ENCODE results near the gene EEF1AKMT3.
A peak's percentile ranks its signal among the peaks of the same experiment; 100 is the strongest.

EEF1AKMT3 gene

GRCh38 chr12:57751432-57751787 is 21.0 kb upstream of the EEF1AKMT3 start:
- DNase-seq = no peak

- DNase-seq = peak; percentile 100
These were observed 20.4 kb upstream of the EEF1AKMT3 start, which contains the start of gene CDK4 for GRCh38 chr12:57751788-57752667. Gene CDK4 (minus strand): TSS chr12:57752310. CDS start chr12:57751717, 593 bp downstream.

DNA sequence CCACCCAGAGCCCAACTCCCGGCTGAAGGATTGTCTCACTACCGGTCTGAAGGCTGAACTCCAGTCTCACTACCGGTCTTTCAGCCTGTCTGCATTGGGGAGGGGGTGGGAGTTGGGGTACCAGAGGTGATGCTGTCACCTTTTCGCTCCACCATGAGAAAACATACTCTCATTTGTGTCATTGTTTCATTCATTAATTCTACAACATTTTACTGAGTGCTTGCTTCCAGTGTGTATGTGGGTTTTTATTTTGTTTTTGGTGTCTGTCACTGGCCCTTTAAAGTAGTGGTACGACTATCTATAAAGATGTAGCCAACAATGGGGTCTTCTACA is 19.8 kb upstream of the EEF1AKMT3 start:
- DNase-seq = no peak

GRCh38 chr12:57753756-57754337 is 18.6 kb upstream of the EEF1AKMT3 start:
- DNase-seq = no peak

GRCh38 chr12:57754411-57755193 is 17.8 kb upstream of the EEF1AKMT3 start, which contains the start of gene MARCHF9:
Gene MARCHF9 (plus strand): TSS chr12:57755103. CDS start chr12:57755529, 426 bp downstream.
- DNase-seq = peak; percentile 96

GRCh38 chr12:57755194-57755453 is 17.3 kb upstream of the EEF1AKMT3 start:
- DNase-seq = no peak

GRCh38 chr12:57755454-57756372 is 16.7 kb upstream of the EEF1AKMT3 start:
- peak; percentile 69 for DNase-seq

GRCh38 chr12:57756406-57757341 is 15.7 kb upstream of the EEF1AKMT3 start:
- DNase-seq = peak; percentile 84

GRCh38 chr12:57757771-57758170 is 14.6 kb upstream of the EEF1AKMT3 start:
- DNase-seq = no peak

DNA sequence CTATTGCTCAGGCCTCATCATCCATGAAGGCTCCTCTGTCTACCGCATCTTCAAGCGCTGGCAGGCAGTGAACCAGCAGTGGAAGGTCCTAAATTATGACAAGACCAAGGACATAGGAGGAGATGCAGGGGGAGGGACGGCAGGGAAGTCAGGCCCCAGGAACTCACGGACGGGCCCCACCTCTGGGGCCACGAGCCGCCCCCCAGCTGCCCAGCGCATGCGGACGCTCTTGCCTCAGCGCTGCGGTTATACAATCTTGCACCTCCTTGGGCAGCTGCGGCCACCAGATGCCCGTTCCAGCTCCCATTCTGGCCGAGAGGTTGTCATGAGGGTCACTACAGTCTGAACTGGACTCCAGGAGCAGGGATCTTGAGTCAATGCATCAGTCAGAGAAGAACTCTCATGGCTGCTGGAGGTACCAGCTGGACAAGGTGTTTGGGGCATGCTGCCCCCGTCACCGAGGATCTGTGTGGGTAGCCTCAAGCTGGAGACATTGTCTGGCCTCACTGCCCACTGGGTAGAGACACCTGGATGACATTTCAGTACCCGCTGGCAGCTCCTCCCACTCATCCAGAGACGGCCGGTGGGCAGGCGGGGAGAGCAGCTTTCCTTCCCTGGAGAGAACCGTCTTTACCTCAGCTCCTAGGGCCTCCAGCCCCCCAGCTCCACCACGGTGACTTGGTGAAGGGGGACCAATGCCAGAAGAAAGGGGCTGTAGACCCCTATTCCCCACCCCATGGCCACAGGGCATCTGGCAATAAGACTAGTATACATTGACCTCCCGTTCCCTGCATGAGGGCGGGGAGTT is 13.7 kb upstream of the EEF1AKMT3 start:
- no peak for DNase-seq

GRCh38 chr12:57759360-57759980 is 12.9 kb upstream of the EEF1AKMT3 start:
- DNase-seq = peak; percentile 69

GRCh38 chr12:57760347-57760982 is 11.9 kb upstream of the EEF1AKMT3 start:
- no peak for DNase-seq

- DNase-seq = no peak
These were observed 10.9 kb upstream of the EEF1AKMT3 start for GRCh38 chr12:57761391-57761998.

DNA sequence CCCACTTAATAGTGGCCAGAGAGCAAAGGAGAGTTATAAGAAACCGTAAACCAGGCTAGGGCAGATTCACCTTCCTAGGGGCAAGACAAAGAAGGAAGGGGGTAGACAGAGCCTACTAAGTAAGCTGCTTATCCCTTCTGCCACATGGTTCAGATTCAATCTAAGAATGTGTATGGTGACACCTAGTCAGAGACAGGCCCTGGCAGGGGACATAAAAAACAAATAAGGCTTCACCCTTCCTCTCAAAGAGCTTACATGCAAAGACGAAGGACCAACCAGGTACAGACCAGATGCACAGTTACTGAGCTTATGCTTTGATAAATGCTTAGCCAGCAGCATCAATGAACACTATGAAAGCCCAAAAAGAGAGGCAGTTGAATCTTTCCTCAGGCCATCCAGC is 10.0 kb upstream of the EEF1AKMT3 start:
- DNase-seq = no peak

DNA sequence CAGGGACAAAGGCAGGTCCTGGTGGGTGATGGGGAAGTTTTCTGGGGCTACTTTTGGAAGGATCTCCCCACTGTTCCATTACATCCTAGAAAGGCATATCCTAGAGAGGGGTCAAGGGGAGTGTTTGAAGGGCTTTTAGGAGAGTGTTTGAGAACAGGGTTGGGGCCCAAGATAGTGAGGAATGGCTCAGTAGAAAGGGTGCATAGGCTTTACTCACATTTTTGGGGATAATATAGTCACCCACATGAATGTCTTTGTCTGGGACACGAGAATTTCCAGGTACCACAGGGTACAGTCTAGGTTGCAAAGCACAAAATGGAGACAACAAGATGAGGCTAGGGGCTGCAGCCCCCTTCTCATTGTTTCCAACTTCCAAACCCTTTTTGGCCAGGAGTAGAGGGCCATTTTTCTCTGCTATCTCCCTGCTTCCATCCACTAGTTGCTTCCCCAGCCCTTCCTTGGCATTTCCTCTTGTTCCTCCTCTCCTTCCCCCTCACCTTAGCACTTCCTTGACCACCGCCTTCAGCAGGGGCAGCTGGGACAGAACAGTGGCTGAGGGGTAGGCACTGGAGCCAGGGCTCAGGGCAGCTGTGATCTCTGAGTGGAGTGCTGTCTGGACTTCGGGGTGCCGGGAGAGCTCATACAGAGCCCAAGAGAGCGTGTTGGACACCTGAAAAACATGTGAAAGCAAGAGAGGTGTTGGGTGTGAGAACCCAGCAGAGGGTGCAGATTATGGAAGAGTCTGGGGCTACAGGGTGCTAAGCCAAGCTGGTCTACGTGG is 8.3 kb upstream of the EEF1AKMT3 start:
- DNase-seq = no peak

GRCh38 chr12:57764662-57765002 is 7.8 kb upstream of the EEF1AKMT3 start:
- DNase-seq = no peak

GRCh38 chr12:57765003-57765697 is 7.3 kb upstream of the EEF1AKMT3 start:
- peak; percentile 68 for DNase-seq

Measured in RPMI8226 (cell line).